NOMO-1 (cell line): Measurements from ENCODE around the gene PODXL.

Source experiments
- DNase-seq, 2 experiments: peaks; one replicate each; lab custom pipeline; 2025; ENCODE audit not compliant: unreplicated experiment in 2 of 2; lab: John Stamatoyannopoulos, UW

PODXL gene

DNA sequence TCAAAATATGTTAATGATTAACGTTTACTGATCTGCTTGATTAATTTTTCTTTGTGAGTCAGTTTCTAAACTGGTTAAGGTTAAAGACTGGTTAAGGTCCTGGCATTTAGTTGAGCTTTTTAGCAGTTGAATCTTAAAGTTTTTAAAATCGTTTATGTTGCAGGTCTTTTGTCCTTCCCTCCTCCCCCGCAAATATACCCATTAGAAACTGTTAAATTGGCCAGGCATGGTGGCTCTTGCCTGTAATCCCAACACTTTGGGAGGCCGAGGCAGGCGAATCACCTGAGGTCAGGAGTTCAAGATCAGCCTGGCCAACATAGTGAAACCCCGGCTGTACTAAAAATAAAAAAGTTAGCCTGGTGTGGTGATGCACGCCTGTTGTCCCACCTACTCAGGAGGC is 100.9 kb downstream of the PODXL start:
- DNase-seq: no peak

DNA sequence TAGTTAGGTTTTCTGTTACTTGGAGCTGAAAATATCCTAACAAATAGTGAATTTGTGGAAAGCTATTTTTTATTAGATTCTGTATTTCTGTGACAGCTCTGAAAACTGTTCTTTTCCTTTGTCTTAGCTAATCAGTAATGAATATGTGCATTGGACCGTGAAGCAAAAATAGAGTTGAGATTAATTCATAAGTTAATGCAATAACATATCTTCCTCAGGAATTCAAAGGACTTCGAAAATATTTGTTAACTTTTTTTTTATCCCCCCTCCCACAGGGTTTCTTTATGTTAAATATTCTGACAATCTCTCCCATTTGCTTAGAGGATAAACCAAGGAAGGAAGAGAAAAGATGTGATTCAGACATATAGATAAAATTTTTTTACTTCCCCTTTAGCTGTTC is 101.4 kb downstream of the PODXL start:
- no peak for DNase-seq

DNA sequence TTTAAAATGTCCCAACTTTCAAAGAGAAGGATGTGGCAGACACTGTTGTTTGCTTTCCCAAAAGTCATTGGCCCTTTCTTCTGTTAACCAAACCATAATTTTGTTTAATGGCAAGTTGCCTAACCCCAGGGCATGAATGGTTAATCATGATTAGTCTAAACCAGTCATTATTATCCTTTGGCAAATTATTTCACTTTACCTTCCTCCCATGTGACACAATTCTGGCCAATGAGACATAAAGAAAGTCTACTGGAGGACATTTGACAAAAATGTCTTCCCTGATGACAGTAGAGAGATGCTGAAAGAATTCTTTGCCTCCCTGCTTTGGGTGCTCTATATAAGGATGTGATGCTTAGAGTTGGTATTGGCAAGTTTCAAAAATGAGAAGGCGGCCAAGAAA is 101.9 kb downstream of the PODXL start:
- no peak for DNase-seq
